NCI-H1417 treated with DMSO at 0.1 percent for 48 hours (cell line): ENCODE data around the gene CBX5.

Source experiments
- DNase-seq: peaks from one replicate; lab custom pipeline; 2025; lab: John Stamatoyannopoulos, UW

Gene CBX5

GRCh38 chr12:54222609-54223008, 57.3 kb downstream of the CBX5 start:
- no peak for DNase-seq

- DNase-seq = no peak
These were observed 58.4 kb downstream of the CBX5 start for GRCh38 chr12:54221402-54221984.

GRCh38 chr12:54220567-54220966, 59.4 kb downstream of the CBX5 start:
- DNase-seq = no peak

- DNase-seq = peak; percentile 41
These were observed 59.8 kb downstream of the CBX5 start for GRCh38 chr12:54220092-54220557.

GRCh38 chr12:54217774-54218241, 62.1 kb downstream of the CBX5 start:
- DNase-seq = no peak

- peak; percentile 74 for DNase-seq
These were observed 62.9 kb downstream of the CBX5 start for GRCh38 chr12:54216797-54217661.

GRCh38 chr12:54215989-54216796, 63.7 kb downstream of the CBX5 start:
- no peak for DNase-seq

- peak; percentile 58 for DNase-seq
These were observed 65.1 kb downstream of the CBX5 start for GRCh38 chr12:54214553-54215406.

- DNase-seq = no peak
These were observed 66.8 kb downstream of the CBX5 start for GRCh38 chr12:54213079-54213478.

- no peak for DNase-seq
These were observed 68.0 kb downstream of the CBX5 start for GRCh38 chr12:54211920-54212319.

- DNase-seq = no peak
These were observed 69.5 kb downstream of the CBX5 start for GRCh38 chr12:54210400-54210790.

- no peak for DNase-seq
These were observed 71.3 kb downstream of the CBX5 start for GRCh38 chr12:54208591-54208990.

- no peak for DNase-seq
These were observed 72.2 kb downstream of the CBX5 start for GRCh38 chr12:54207539-54208294.

GRCh38 chr12:54206791-54207190, 73.1 kb downstream of the CBX5 start:
- DNase-seq = no peak

- no peak for DNase-seq
These were observed 75.6 kb downstream of the CBX5 start for GRCh38 chr12:54204316-54204715.

- DNase-seq = peak; percentile 46
These were observed 78.7 kb downstream of the CBX5 start for GRCh38 chr12:54201001-54201794.

GRCh38 chr12:54200412-54200811, 79.5 kb downstream of the CBX5 start:
- no peak for DNase-seq

GRCh38 chr12:54199917-54200316, 80.0 kb downstream of the CBX5 start:
- no peak for DNase-seq

- no peak for DNase-seq
These were observed 80.9 kb downstream of the CBX5 start for GRCh38 chr12:54199034-54199433.

GRCh38 chr12:54197431-54197909, 82.5 kb downstream of the CBX5 start:
- no peak for DNase-seq
